Mammary epithelial cell (primary cell): Measurements from ENCODE around the gene PTPRM.

Experiments used
- EZH2 ChIP-seq: IDR thresholded peaks from 2 replicates; pipeline ENCODE4 v1.6.1; 2012; ENCODE audit warnings: low read length, inconsistent platforms, borderline replicate concordance
- TF ChIP-seq, protein P1 (sequence below), 2 donors: IDR thresholded peaks in 1 of 2; conservative IDR thresholded peaks in 1 of 2; 2 replicates each; pipeline ENCODE4 v1.5.1; 2011 to 2012; ENCODE audit warnings: inconsistent platforms in 2 of 2, low read length in 2 of 2, mild to moderate bottlenecking in 2 of 2, control low read depth in 1 of 2, low read depth in 1 of 2; ENCODE audit not compliant: insufficient read depth in 1 of 2; ENCODE audit errors: extremely low read depth in 1 of 2

- TF ChIP-seq, protein P1, sequence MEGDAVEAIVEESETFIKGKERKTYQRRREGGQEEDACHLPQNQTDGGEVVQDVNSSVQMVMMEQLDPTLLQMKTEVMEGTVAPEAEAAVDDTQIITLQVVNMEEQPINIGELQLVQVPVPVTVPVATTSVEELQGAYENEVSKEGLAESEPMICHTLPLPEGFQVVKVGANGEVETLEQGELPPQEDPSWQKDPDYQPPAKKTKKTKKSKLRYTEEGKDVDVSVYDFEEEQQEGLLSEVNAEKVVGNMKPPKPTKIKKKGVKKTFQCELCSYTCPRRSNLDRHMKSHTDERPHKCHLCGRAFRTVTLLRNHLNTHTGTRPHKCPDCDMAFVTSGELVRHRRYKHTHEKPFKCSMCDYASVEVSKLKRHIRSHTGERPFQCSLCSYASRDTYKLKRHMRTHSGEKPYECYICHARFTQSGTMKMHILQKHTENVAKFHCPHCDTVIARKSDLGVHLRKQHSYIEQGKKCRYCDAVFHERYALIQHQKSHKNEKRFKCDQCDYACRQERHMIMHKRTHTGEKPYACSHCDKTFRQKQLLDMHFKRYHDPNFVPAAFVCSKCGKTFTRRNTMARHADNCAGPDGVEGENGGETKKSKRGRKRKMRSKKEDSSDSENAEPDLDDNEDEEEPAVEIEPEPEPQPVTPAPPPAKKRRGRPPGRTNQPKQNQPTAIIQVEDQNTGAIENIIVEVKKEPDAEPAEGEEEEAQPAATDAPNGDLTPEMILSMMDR (conservative IDR thresholded peaks at IDR 0.05 in 1 of 2, IDR thresholded peaks at IDR 0.05 in 1 of 2; ENCODE audit: extremely low read depth in 1 of 2, insufficient read depth in 1 of 2, low read depth in 1 of 2, low read length in 2 of 2), result no peak
- TF ChIP-seq EZH2, result no peak
Observed at GRCh38 chr18:8319798-8320489, 752.8 kb downstream of the PTPRM start.
